HCT116 (cell line): ENCODE measurements around the gene ATP8A2.

ENCODE experiments used
- CEBPB ChIP-seq: IDR thresholded peaks from 2 replicates; pipeline ENCODE4 v1.6.1; 2012; ENCODE audit warnings: low read depth
- ELF1 ChIP-seq: IDR thresholded peaks from 2 replicates; pipeline ENCODE4 v1.6.1; 2012; ENCODE audit warnings: low read depth, borderline replicate concordance
- FOSL1 ChIP-seq: IDR thresholded peaks from 2 replicates; pipeline ENCODE4 v1.6.1; 2012; ENCODE audit warnings: low read depth
- JUND ChIP-seq: IDR thresholded peaks from 2 replicates; pipeline ENCODE4 v1.6.1; 2012
- MAX ChIP-seq: IDR thresholded peaks from 2 replicates; pipeline ENCODE4 v1.6.1; 2012
- POLR2AphosphoS5 ChIP-seq: IDR thresholded peaks from 2 replicates; pipeline ENCODE4 v1.6.1; 2011; ENCODE audit warnings: mild to moderate bottlenecking, low read depth, low read length, moderate library complexity
- SIN3A ChIP-seq: IDR thresholded peaks from 2 replicates; pipeline ENCODE4 v1.6.1; 2012; ENCODE audit warnings: low read depth
- TCF7L2 ChIP-seq: IDR thresholded peaks from 2 replicates; pipeline ENCODE4 v1.7.0; 2011; ENCODE audit warnings: borderline replicate concordance, inconsistent platforms; ENCODE audit not compliant: insufficient read depth, insufficient read length; ENCODE audit errors: extremely low read depth
- TF ChIP-seq, protein P1 (sequence below), 3 experiments: fragments of 200-600 bp in 1 of 3; sonication (generic) in 1 of 3; IDR thresholded peaks in 2 of 3; conservative IDR thresholded peaks in 1 of 3; 2 replicates each; pipeline ENCODE4 v1.5.1; 2012 to 2017; ENCODE audit warnings: low read depth in 2 of 3, low read length in 2 of 3, antibody characterized with exemption in 1 of 3, borderline replicate concordance in 1 of 3, control low read depth in 1 of 3, mild to moderate bottlenecking in 1 of 3, mixed read lengths in 1 of 3, mixed run types in 1 of 3, moderate library complexity in 1 of 3; ENCODE audit not compliant: insufficient read depth in 1 of 3

DNA sequence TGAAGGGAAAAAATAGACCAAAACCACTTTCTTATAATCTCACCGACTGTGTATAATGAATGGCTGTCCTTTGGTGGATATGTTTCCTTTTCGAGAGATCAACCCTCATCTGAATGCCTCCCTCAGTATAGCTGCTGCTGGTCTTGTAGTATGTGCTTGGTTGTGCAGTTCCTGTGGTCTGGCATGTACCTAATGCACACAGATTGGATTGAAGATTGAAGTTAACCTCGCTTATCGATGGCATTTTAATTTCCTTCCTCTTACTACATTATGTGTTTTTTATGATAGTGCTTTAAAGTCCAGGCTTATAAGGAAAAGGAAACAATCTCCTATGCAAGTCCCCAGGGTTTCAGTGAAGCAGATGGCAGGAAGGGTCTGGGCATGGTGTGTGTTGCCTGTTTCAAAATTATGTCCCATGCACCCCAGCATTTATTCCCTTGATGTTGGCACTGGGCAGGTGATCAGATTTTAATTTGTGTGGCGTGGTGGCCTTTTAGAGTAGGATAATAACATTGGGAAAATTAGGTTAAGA, 346.0 kb downstream of the ATP8A2 start:
- TF ChIP-seq FOSL1 (no peak), TCF7L2 (no peak), MAX (no peak), CEBPB (no peak), ELF1 (no peak), SIN3A (no peak), JUND (no peak), POLR2AphosphoS5 (no peak)
- TF ChIP-seq, protein P1, sequence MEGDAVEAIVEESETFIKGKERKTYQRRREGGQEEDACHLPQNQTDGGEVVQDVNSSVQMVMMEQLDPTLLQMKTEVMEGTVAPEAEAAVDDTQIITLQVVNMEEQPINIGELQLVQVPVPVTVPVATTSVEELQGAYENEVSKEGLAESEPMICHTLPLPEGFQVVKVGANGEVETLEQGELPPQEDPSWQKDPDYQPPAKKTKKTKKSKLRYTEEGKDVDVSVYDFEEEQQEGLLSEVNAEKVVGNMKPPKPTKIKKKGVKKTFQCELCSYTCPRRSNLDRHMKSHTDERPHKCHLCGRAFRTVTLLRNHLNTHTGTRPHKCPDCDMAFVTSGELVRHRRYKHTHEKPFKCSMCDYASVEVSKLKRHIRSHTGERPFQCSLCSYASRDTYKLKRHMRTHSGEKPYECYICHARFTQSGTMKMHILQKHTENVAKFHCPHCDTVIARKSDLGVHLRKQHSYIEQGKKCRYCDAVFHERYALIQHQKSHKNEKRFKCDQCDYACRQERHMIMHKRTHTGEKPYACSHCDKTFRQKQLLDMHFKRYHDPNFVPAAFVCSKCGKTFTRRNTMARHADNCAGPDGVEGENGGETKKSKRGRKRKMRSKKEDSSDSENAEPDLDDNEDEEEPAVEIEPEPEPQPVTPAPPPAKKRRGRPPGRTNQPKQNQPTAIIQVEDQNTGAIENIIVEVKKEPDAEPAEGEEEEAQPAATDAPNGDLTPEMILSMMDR (IDR thresholded peaks at IDR 0.05 in 2 of 3, conservative IDR thresholded peaks at IDR 0.05 in 1 of 3; ENCODE audit: borderline replicate concordance in 1 of 3, insufficient read depth in 1 of 3, low read depth in 2 of 3, low read length in 2 of 3) = no peak
